LNCAP (cell line): ENCODE measurements around the gene CCDC15.

Experiments
- CTCF ChIP-seq: fragments of 450-650 bp; IDR thresholded peaks from 2 replicates; pipeline ENCODE4 v1.5.1; 2017; ENCODE audit warnings: mild to moderate bottlenecking

CCDC15 gene

GRCh38 chr11:125072218-125072960 is 118.4 kb downstream of the CCDC15 start:
- no peak for TF ChIP-seq CTCF

GRCh38 chr11:125072961-125073590 is 119.1 kb downstream of the CCDC15 start:
- no peak for TF ChIP-seq CTCF

- no peak for TF ChIP-seq CTCF
These were observed 119.8 kb downstream of the CCDC15 start for GRCh38 chr11:125073616-125074483.

DNA sequence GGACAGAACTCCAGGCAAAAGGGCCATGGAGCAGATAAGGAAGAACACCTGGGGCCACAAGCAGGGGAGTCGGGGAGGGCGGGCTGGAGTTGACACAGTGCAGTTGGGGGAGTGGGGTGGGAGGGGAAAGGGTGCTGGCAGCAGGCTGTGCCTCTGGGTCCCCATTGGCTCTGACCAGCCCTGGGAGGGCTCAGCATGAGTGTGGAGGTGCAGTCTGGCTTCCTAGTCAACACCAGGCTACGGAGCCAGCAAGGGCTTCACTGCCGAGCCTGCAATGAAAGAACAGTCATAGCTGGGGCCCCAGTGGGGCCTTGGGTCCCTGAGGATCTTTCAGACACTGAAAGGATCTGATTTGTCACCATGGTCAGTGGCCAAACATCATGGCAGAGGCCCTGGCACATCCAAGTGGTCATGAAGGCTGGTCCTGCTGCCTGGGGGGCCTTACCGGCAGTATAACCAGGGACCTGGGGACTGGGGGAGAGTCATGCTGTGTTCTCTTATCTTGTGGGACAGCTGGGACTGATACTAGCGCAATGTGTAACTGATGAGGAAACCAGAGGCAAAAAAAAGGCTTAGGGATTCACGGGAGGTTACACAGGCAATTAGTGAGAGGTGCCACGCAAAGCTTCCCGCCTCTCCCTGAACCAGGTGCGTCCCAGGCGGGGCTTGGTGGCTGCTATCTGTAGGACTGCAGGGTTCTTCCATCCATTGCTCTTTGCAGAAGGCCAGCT is 120.7 kb downstream of the CCDC15 start:
- TF ChIP-seq CTCF = no peak

GRCh38 chr11:125075242-125075625 is 121.2 kb downstream of the CCDC15 start:
- no peak for TF ChIP-seq CTCF

GRCh38 chr11:125075900-125076317 is 121.9 kb downstream of the CCDC15 start:
- no peak for TF ChIP-seq CTCF

- no peak for TF ChIP-seq CTCF
These were observed 122.5 kb downstream of the CCDC15 start for GRCh38 chr11:125076378-125076945.
